Nephron (organoid): ENCODE results near the gene GAL.

ENCODE experiments used
- H3K27ac Mint-ChIP-seq, 3 experiments: 2 replicates each; pipeline ENCODE4 v1.8.0; 2020; ENCODE audit warnings: mixed read lengths in 3 of 3, mild to moderate bottlenecking in 2 of 3, moderate library complexity in 1 of 3
- H3K27me3 Mint-ChIP-seq: 2 replicates; pipeline ENCODE4 v1.8.0; 2021; ENCODE audit warnings: low read depth, mild to moderate bottlenecking, moderate library complexity, mixed read lengths
- H3K36me3 Mint-ChIP-seq: 2 replicates; pipeline ENCODE4 v1.8.0; 2020; ENCODE audit warnings: low read depth, mixed read lengths
- H3K4me1 Mint-ChIP-seq: 2 replicates; pipeline ENCODE4 v1.8.0; 2020; ENCODE audit warnings: mixed read lengths
- H3K4me3 Mint-ChIP-seq, 3 experiments: 2 replicates each; pipeline ENCODE4 v1.8.0; 2020; ENCODE audit warnings: mild to moderate bottlenecking in 3 of 3, mixed read lengths in 3 of 3, moderate library complexity in 2 of 3
- H3K9me3 Mint-ChIP-seq: 2 replicates; pipeline ENCODE4 v1.8.0; 2020; ENCODE audit warnings: mixed read lengths
- TF ChIP-seq, protein P1 (sequence below), 3 experiments: fragments of 200-600 bp; sonication (generic); IDR thresholded peaks; one replicate each; pipeline ENCODE4 v1.5.0; 2021; ENCODE audit warnings: antibody characterized with exemption in 3 of 3; ENCODE audit not compliant: unreplicated experiment in 3 of 3

Gene GAL

DNA sequence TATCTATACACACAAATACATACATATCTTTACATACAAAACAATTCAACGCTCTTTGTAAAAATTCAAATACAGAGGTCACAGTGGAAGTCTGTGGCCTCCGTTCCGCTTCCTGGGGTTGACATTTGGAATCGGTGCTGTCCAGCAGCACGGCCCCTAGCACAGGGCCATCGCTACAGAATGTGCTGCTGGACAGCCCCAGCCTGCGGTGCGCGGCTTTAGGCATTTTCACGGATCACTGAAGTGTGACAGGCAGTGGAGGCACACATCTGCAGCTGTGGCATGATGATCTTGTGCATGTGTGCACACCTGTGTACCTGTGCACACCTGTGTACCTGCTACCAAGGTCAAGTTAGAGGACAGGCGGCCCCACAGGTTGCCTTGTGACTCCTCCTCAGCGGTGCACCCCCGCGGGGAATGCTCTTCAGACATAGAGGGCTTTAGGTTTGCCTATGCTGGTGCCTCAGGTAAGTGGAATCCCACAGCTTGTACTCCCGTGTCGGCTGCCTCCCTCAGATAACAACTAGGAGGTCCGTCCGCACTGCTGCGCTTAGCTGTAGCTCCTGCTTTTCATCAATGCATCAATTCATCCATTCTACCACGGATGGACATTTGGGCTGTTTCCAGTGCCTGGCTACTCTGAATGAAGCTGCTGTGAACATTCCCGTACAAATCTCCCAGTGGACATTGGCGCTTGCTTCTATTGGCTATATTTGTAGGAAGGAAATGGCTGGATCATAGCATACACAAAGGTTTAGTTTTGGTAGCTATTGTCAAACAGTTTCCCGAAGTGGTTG lies 29.9 kb downstream of the GAL start:
- H3K36me3 Mint-ChIP-seq = peaks cover 4% of the 10 kb centered on the region
- peaks cover 8% of the 10 kb centered on the region for H3K9me3 Mint-ChIP-seq
- no peak overlapping the region for H3K4me3 Mint-ChIP-seq
- H3K27me3 Mint-ChIP-seq = peaks cover 21% of the 10 kb centered on the region
- peaks cover 4% of the 10 kb centered on the region for H3K4me1 Mint-ChIP-seq
- peak overlapping the region in 1 of 3 experiments; percentile 77 for H3K27ac Mint-ChIP-seq
- TF ChIP-seq, protein P1, sequence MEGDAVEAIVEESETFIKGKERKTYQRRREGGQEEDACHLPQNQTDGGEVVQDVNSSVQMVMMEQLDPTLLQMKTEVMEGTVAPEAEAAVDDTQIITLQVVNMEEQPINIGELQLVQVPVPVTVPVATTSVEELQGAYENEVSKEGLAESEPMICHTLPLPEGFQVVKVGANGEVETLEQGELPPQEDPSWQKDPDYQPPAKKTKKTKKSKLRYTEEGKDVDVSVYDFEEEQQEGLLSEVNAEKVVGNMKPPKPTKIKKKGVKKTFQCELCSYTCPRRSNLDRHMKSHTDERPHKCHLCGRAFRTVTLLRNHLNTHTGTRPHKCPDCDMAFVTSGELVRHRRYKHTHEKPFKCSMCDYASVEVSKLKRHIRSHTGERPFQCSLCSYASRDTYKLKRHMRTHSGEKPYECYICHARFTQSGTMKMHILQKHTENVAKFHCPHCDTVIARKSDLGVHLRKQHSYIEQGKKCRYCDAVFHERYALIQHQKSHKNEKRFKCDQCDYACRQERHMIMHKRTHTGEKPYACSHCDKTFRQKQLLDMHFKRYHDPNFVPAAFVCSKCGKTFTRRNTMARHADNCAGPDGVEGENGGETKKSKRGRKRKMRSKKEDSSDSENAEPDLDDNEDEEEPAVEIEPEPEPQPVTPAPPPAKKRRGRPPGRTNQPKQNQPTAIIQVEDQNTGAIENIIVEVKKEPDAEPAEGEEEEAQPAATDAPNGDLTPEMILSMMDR (IDR thresholded peaks at IDR 0.05; ENCODE audit: unreplicated experiment in 3 of 3) = no peak

DNA sequence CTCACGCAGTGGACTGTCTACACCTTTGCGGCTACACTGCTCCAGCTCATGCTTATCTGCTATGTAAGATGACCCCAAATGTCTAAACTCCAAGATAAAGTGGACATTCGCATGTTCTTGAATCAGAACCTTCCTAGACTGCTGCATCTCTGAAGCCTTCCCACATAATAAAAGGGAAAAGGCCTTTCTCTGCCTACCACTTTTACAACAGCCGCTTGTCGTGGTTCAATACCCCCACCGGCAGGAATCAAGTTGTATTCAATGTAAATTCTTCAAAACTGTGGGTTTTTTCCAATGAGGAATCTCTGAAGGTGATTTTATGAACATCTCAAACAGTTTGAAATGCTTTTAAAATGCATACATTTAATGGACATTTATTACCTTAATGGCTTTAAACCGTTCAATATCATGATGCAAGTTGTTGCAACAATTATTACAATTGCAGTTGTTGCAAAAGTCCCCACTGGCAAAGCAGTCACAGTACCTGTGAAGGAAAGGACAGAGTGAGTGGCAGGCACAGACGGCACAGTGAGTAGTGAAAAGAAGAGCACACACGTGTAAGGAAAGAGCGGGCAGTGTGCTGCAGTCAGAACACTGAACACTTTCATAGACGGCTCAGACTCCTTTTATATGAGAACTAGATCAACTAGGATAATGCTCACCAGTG lies 31.2 kb downstream of the GAL start:
- no peak overlapping the region for H3K4me3 Mint-ChIP-seq
- no peak overlapping the region for H3K27ac Mint-ChIP-seq
- peaks cover 23% of the 10 kb centered on the region for H3K27me3 Mint-ChIP-seq

DNA sequence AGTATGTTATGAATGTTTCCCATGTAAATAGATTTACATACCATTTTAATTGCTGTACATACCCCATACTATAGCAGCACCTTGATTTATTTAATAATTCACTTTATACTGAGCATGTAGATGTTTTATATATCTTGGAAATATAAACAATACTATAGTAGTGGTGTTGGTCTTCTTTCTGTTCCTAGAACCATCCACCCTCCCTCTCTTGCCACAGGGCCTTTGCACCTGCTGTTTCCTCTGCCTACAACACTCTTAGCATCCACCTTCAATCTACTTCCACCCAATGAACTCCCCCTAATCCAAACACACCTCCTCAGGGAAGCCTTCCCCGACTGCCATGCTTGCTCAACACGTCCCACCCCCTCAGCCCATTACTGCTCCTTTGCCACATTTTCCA lies 36.7 kb downstream of the GAL start:
- H3K27me3 Mint-ChIP-seq = peaks cover 13% of the 10 kb centered on the region
- no peaks in the 10 kb centered on the region for H3K4me1 Mint-ChIP-seq
- H3K4me3 Mint-ChIP-seq = no peak overlapping the region
- TF ChIP-seq, protein P1 (IDR thresholded peaks at IDR 0.05; ENCODE audit: unreplicated experiment in 3 of 3) = no peak
- peaks cover 22% of the 10 kb centered on the region for H3K36me3 Mint-ChIP-seq
- peaks cover 26% of the 10 kb centered on the region for H3K9me3 Mint-ChIP-seq
- H3K27ac Mint-ChIP-seq = no peak overlapping the region

More for the DNA sequence above, 31.2 kb downstream of the GAL start:
- peaks cover 14% of the 10 kb centered on the region for H3K36me3 Mint-ChIP-seq
- peaks cover 4% of the 10 kb centered on the region for H3K4me1 Mint-ChIP-seq
- TF ChIP-seq, protein P1 (IDR thresholded peaks at IDR 0.05; ENCODE audit: unreplicated experiment in 3 of 3) = no peak
- peaks cover 19% of the 10 kb centered on the region for H3K9me3 Mint-ChIP-seq

DNA sequence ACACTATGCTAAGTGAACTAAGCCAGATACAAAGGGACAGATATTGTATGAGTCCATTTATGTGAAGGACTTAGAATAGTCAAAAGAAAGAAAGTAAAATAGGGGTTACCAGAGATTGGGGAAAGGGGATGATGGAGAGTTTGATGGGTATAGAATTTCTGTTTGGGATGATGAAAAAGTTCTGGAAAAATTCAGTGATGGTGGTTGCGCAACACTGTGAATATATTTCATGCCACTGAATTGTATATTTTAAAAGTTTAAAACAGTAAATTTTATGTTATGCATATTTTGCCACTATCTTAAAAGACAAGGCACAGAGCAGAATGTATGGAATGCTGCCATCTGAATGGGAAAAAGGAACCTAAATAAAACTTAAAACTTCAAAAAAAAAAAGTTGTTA lies 37.8 kb downstream of the GAL start:
- Mint-ChIP-seq H3K9me3 (peaks cover 26% of the 10 kb centered on the region), H3K27me3 (peaks cover 10% of the 10 kb centered on the region), H3K36me3 (peaks cover 22% of the 10 kb centered on the region), H3K4me3 (no peak overlapping the region), H3K4me1 (no peaks in the 10 kb centered on the region), H3K27ac (no peak overlapping the region)
- TF ChIP-seq, protein P1 (IDR thresholded peaks at IDR 0.05; ENCODE audit: unreplicated experiment in 3 of 3) = no peak

DNA sequence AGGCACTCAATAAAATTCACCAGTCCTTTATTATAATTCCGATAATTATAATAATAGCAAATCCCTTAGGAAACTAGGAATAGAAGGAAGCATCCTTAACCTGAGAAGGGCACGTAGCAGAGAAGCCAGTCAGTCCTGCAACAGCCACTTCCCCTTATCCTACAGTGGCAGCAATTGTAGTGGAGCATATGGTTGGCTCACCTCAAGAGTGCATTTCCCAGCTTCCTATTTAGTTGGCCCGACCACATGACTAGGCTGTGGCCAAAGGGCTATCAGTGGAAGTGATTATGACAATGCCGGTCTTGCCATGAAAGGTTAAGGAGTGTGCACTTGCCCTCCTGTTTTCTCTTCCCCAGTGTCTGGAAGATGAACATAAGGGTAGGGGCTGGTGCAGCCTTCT lies 39.9 kb downstream of the GAL start:
- Mint-ChIP-seq H3K36me3 (peaks cover 18% of the 10 kb centered on the region), H3K4me1 (no peaks in the 10 kb centered on the region), H3K9me3 (peaks cover 18% of the 10 kb centered on the region), H3K27ac (no peak overlapping the region), H3K4me3 (no peak overlapping the region), H3K27me3 (peaks cover 16% of the 10 kb centered on the region)
- TF ChIP-seq, protein P1 (IDR thresholded peaks at IDR 0.05; ENCODE audit: unreplicated experiment in 3 of 3) = no peak
